ENCODE measurements around the gene CC2D2A. TPM values are rescaled to one million over a fixed set of nuclear protein-coding genes. Genes with fewer than 3 reads are reported as not detected.

CC2D2A gene
- total RNA-seq, 1 donor from 2014 or later, result 19.2 TPM

GRCh38 chr4:15598644-15599043 lies 129.0 kb downstream of the CC2D2A start:
- no peaks in the 10 kb centered on the region for H3K27me3 Mint-ChIP-seq (ENCODE audit: low read depth)
- DNase-seq (ENCODE audit: low spot score), result no peak
- peaks cover 31% of the 10 kb centered on the region for H3K36me3 Mint-ChIP-seq (ENCODE audit: low read depth)
- peaks cover 12% of the 10 kb centered on the region for H3K4me1 Mint-ChIP-seq (ENCODE audit: low read depth)
- no peak for TF ChIP-seq CTCF (IDR thresholded peaks at IDR 0.05)
- no peak overlapping the region for H3K4me3 Mint-ChIP-seq (ENCODE audit: unreplicated experiment)
- H3K9me3 Mint-ChIP-seq (ENCODE audit: low read depth), result peaks cover 5% of the 10 kb centered on the region
- H3K27ac Mint-ChIP-seq (ENCODE audit: unreplicated experiment), result no peak overlapping the region

DNA sequence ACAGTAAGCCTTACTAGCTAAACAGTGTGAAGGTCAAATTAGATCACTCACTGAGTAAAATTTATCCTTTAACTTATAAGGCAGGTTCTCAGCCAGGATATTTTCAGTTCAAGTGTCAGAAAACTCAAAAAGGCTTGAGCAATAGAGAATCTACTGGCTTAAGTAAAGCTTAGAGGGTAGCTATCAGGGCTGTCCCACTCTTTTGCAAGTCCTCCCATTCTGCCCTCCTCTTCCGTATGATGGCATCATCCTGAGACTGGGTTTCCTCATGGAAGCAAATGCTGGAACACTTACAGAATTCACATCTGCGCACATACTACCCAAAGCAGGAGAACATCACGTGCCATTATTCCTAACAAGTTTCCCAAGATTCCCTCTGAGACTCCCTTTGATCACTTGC lies 130.5 kb downstream of the CC2D2A start:
- Mint-ChIP-seq H3K4me3 (ENCODE audit: unreplicated experiment) (no peak overlapping the region), H3K4me1 (ENCODE audit: low read depth) (peaks cover 12% of the 10 kb centered on the region), H3K27me3 (ENCODE audit: low read depth) (no peaks in the 10 kb centered on the region), H3K9me3 (ENCODE audit: low read depth) (peaks cover 5% of the 10 kb centered on the region), H3K27ac (ENCODE audit: unreplicated experiment) (peak overlapping the region; percentile 18), H3K36me3 (ENCODE audit: low read depth) (peaks cover 40% of the 10 kb centered on the region)
- DNase-seq (ENCODE audit: low spot score), result no peak
- TF ChIP-seq CTCF (IDR thresholded peaks at IDR 0.05), result no peak

GRCh38 chr4:15601862-15602261 lies 132.2 kb downstream of the CC2D2A start:
- H3K27me3 Mint-ChIP-seq (ENCODE audit: low read depth), result no peaks in the 10 kb centered on the region
- no peak for DNase-seq (ENCODE audit: low spot score)
- no peak overlapping the region for H3K4me3 Mint-ChIP-seq (ENCODE audit: unreplicated experiment)
- H3K4me1 Mint-ChIP-seq (ENCODE audit: low read depth), result peaks cover 16% of the 10 kb centered on the region
- H3K9me3 Mint-ChIP-seq (ENCODE audit: low read depth), result peaks cover 5% of the 10 kb centered on the region
- peaks cover 45% of the 10 kb centered on the region for H3K36me3 Mint-ChIP-seq (ENCODE audit: low read depth)
- no peak for TF ChIP-seq CTCF (IDR thresholded peaks at IDR 0.05)
- H3K27ac Mint-ChIP-seq (ENCODE audit: unreplicated experiment), result no peak overlapping the region

- TF ChIP-seq CTCF (IDR thresholded peaks at IDR 0.05), result no peak
Measured at GRCh38 chr4:15605537-15605936, 135.9 kb downstream of the CC2D2A start.

GRCh38 chr4:15610855-15611254 lies 141.2 kb downstream of the CC2D2A start:
- DNase-seq (ENCODE audit: low spot score), result no peak
- no peak for TF ChIP-seq CTCF (IDR thresholded peaks at IDR 0.05)
- no peak overlapping the region for H3K27ac Mint-ChIP-seq (ENCODE audit: unreplicated experiment)
- no peaks in the 10 kb centered on the region for H3K9me3 Mint-ChIP-seq (ENCODE audit: low read depth)
- H3K4me3 Mint-ChIP-seq (ENCODE audit: unreplicated experiment), result no peak overlapping the region
- H3K36me3 Mint-ChIP-seq (ENCODE audit: low read depth), result peaks cover 11% of the 10 kb centered on the region
- H3K4me1 Mint-ChIP-seq (ENCODE audit: low read depth), result peaks cover 11% of the 10 kb centered on the region
- H3K27me3 Mint-ChIP-seq (ENCODE audit: low read depth), result no peaks in the 10 kb centered on the region

More at GRCh38 chr4:15605537-15605936, 135.9 kb downstream of the CC2D2A start:
- peaks cover 5% of the 10 kb centered on the region for H3K9me3 Mint-ChIP-seq (ENCODE audit: low read depth)
- peaks cover 12% of the 10 kb centered on the region for H3K4me1 Mint-ChIP-seq (ENCODE audit: low read depth)
- no peak overlapping the region for H3K27ac Mint-ChIP-seq (ENCODE audit: unreplicated experiment)
- no peak overlapping the region for H3K4me3 Mint-ChIP-seq (ENCODE audit: unreplicated experiment)
- no peaks in the 10 kb centered on the region for H3K27me3 Mint-ChIP-seq (ENCODE audit: low read depth)
- DNase-seq (ENCODE audit: low spot score), result no peak
- peaks cover 32% of the 10 kb centered on the region for H3K36me3 Mint-ChIP-seq (ENCODE audit: low read depth)
